Activated CD4-positive, alpha-beta T cell treated with anti-CD3 and anti-CD28 coated beads, Interleukin-2, amount 10 ng/mL, durations not matched to agents 7 days and 5 days (primary cell): ENCODE data around the gene RBPJ. TPM values are rescaled to one million over a fixed set of nuclear protein-coding genes. Genes with fewer than 3 reads are reported as not detected.

ENCODE experiments used
- CTCF ChIA-PET: fragments of 350-600 bp; sonication (Branson Sonifier 250); formaldehyde crosslinking; loops from one replicate; lab custom pipeline; 2021; ENCODE audit warnings: antibody characterized with exemption; lab: Charles Lee
- POLR2A ChIA-PET: fragments of 350-600 bp; sonication (Branson Sonifier 250); formaldehyde crosslinking; loops from one replicate; lab custom pipeline; 2021; ENCODE audit warnings: antibody characterized with exemption; lab: Charles Lee
- DNase-seq: peaks from one replicate; pipeline ENCODE4 v3.0.0-alpha.2; 2020
- H3K27ac Mint-ChIP-seq: one replicate; pipeline ENCODE4 v1.8.0; 2021; ENCODE audit warnings: mild to moderate bottlenecking, moderate library complexity, mixed read lengths
- H3K27me3 Mint-ChIP-seq: one replicate; pipeline ENCODE4 v1.8.0; 2021; ENCODE audit warnings: mixed read lengths
- H3K36me3 Mint-ChIP-seq: one replicate; pipeline ENCODE4 v1.8.0; 2021; ENCODE audit warnings: low read depth, mixed read lengths
- H3K4me1 Mint-ChIP-seq: one replicate; pipeline ENCODE4 v1.8.0; 2021; ENCODE audit warnings: mixed read lengths
- H3K4me3 Mint-ChIP-seq: one replicate; pipeline ENCODE4 v1.8.0; 2021; ENCODE audit warnings: mild to moderate bottlenecking, moderate library complexity, mixed read lengths
- H3K9me3 Mint-ChIP-seq: one replicate; pipeline ENCODE4 v1.8.0; 2021; ENCODE audit warnings: mixed read lengths
- total RNA-seq, 2 experiments: library from RNA; stranded (reverse); gene quantifications; one replicate each; pipeline ENCODE4 v1.2.3, GENCODE V29; 2021

Gene RBPJ
- total RNA-seq, 2 experiments from 2014 or later, result 66.4 to 74.9 TPM

DNA sequence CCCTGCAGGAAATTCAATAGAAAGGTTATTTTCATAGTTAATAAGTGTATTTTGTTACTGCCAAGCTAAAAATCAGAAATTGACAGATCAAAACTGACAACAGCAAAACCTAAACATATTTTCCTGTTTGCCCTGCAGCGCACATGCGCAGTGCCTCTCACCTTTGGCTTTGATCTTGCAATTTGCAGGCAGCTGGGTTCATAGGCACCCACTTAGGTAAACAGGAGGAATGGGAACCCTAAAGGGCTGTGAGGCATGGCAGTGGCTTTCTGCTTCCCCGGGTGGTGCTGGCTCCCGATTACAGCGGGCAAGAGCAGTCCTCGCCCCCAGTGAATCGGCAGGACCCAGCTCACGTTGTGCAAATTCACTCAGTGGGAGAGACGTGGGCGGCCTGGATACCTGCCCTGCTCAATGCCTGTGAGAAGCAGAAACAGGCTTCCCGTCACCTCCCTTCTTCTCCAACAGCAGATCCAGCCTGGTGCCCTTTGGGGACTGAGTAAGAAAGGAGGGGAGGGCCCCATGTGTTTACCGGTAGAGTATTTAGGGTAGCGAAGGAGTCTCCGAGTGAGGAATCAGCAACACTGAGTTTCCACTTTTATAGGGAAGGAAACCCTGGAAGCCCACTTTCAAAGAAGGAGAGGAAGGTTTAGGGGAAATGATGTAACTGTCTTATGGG lies 143.7 kb downstream of the RBPJ start:
- Mint-ChIP-seq H3K27me3 (no peaks in the 10 kb centered on the region), H3K27ac (no peak overlapping the region), H3K4me3 (no peak overlapping the region), H3K36me3 (no peaks in the 10 kb centered on the region), H3K9me3 (no peaks in the 10 kb centered on the region), H3K4me1 (peaks cover under 1% of the 10 kb centered on the region)
- CTCF ChIA-PET, result no interaction called here
- DNase-seq, result no peak
- POLR2A ChIA-PET, result no interaction called here

GRCh38 chr4:26466578-26467270 lies 145.9 kb downstream of the RBPJ start:
- no peaks in the 10 kb centered on the region for H3K9me3 Mint-ChIP-seq
- no peak overlapping the region for H3K27ac Mint-ChIP-seq
- no peak overlapping the region for H3K4me3 Mint-ChIP-seq
- peaks cover 2% of the 10 kb centered on the region for H3K27me3 Mint-ChIP-seq
- no peaks in the 10 kb centered on the region for H3K36me3 Mint-ChIP-seq
- ChIA-PET POLR2A (no interaction called here), CTCF (no interaction called here)
- no peak for DNase-seq
- H3K4me1 Mint-ChIP-seq, result no peaks in the 10 kb centered on the region

- Mint-ChIP-seq H3K4me1 (no peaks in the 10 kb centered on the region), H3K36me3 (no peaks in the 10 kb centered on the region), H3K9me3 (no peaks in the 10 kb centered on the region), H3K27me3 (peaks cover 2% of the 10 kb centered on the region), H3K27ac (no peak overlapping the region), H3K4me3 (no peak overlapping the region)
- ChIA-PET CTCF (no interaction called here), POLR2A (no interaction called here)
- DNase-seq, result no peak
These were observed 146.9 kb downstream of the RBPJ start for GRCh38 chr4:26467724-26468123.

GRCh38 chr4:26468283-26468949 lies 147.6 kb downstream of the RBPJ start:
- DNase-seq, result no peak
- no peaks in the 10 kb centered on the region for H3K36me3 Mint-ChIP-seq
- ChIA-PET CTCF (no interaction called here), POLR2A (no interaction called here)
- H3K27ac Mint-ChIP-seq, result no peak overlapping the region
- no peaks in the 10 kb centered on the region for H3K4me1 Mint-ChIP-seq
- H3K4me3 Mint-ChIP-seq, result no peak overlapping the region
- no peaks in the 10 kb centered on the region for H3K9me3 Mint-ChIP-seq
- H3K27me3 Mint-ChIP-seq, result peaks cover 2% of the 10 kb centered on the region

DNA sequence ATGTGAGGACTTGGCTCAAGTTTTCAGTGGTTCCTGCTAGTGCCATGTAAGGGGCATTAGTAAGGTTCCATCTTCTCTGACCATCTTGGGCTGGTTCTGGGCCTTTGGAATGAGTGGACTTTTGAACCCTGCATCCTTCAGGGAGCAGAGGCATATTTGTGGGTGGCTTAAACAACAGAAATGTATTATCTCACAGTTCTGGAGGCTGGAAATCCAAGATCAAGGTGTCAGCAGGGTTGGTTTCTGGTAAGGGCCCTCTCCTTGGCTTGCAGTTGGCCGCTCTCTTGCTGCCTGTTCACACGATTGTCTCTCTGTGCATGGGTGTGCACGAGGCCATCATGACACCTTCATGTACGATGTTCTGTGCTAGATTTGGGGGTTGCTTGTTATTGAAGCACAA lies 148.2 kb downstream of the RBPJ start:
- Mint-ChIP-seq H3K9me3 (no peaks in the 10 kb centered on the region), H3K4me1 (no peaks in the 10 kb centered on the region), H3K4me3 (no peak overlapping the region), H3K27me3 (peaks cover 2% of the 10 kb centered on the region), H3K36me3 (no peaks in the 10 kb centered on the region), H3K27ac (no peak overlapping the region)
- ChIA-PET CTCF (no interaction called here), POLR2A (no interaction called here)
- no peak for DNase-seq

- no peak for DNase-seq
- ChIA-PET POLR2A (no interaction called here), CTCF (no interaction called here)
- Mint-ChIP-seq H3K36me3 (no peaks in the 10 kb centered on the region), H3K9me3 (no peaks in the 10 kb centered on the region), H3K4me1 (no peaks in the 10 kb centered on the region), H3K27me3 (peaks cover 2% of the 10 kb centered on the region), H3K27ac (no peak overlapping the region), H3K4me3 (no peak overlapping the region)
These were observed 151.1 kb downstream of the RBPJ start for GRCh38 chr4:26471890-26472289.

DNA sequence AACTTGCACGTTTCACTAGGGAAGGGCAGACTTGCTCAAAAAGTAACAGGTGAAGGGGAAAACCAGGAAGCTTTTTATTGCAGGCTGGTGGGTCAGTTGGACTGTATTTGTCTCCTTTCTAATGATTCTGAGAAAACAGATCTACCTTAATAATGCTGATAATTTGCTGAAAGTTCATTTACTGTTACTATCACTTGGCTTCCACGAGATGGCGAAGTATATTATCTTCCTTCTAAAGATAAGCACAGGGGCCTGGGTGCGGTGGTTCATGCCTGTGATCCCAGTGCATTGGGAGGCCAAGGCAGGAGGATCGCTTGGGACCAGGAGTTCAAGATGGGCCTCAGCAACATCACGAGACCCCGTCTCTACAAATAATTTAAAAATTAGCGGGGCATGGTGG lies 153.1 kb downstream of the RBPJ start:
- DNase-seq, result no peak
- H3K9me3 Mint-ChIP-seq, result no peaks in the 10 kb centered on the region
- no peaks in the 10 kb centered on the region for H3K36me3 Mint-ChIP-seq
- ChIA-PET CTCF (interaction anchor here (1.0 kb wide), 1 partner anchor 16 kb away, joined by 3 read pairs; no protein-coding TSS in a partner anchor), POLR2A (no interaction called here)
- H3K27me3 Mint-ChIP-seq, result peaks cover 2% of the 10 kb centered on the region
- no peaks in the 10 kb centered on the region for H3K4me1 Mint-ChIP-seq
- H3K4me3 Mint-ChIP-seq, result no peak overlapping the region
- H3K27ac Mint-ChIP-seq, result no peak overlapping the region

GRCh38 chr4:26474551-26474950 lies 153.7 kb downstream of the RBPJ start:
- no peaks in the 10 kb centered on the region for H3K36me3 Mint-ChIP-seq
- no peak overlapping the region for H3K27ac Mint-ChIP-seq
- H3K27me3 Mint-ChIP-seq, result peaks cover 2% of the 10 kb centered on the region
- CTCF ChIA-PET, result no interaction called here
- H3K4me3 Mint-ChIP-seq, result no peak overlapping the region
- no peaks in the 10 kb centered on the region for H3K9me3 Mint-ChIP-seq
- DNase-seq, result no peak
- H3K4me1 Mint-ChIP-seq, result no peaks in the 10 kb centered on the region
- POLR2A ChIA-PET, result no interaction called here

DNA sequence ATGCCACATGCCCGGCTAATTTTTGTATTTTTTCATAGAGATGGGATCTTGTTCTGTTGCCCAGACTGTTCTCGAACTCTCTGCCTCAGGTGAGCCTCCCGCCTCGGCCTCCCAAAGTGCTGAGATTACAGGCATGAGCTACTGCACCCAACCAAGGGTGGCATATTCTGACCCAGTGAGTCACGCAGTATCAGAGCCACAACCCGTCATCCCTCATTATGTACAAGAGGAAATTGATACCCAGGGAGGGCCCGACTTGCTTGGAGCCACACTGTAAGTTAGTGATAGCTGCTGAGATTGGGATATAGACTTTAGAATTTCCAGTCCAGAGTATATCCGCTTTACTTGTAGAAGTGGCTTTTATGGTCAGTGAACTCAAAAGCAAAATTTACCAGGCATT lies 154.9 kb downstream of the RBPJ start:
- Mint-ChIP-seq H3K4me1 (no peaks in the 10 kb centered on the region), H3K27me3 (no peaks in the 10 kb centered on the region), H3K4me3 (no peak overlapping the region), H3K36me3 (no peaks in the 10 kb centered on the region), H3K27ac (no peak overlapping the region), H3K9me3 (no peaks in the 10 kb centered on the region)
- ChIA-PET CTCF (interaction anchor here (0.7 kb wide), 1 partner anchor 44 kb away, joined by 3 read pairs; no protein-coding TSS in a partner anchor), POLR2A (no interaction called here)
- DNase-seq, result no peak

- ChIA-PET POLR2A (no interaction called here), CTCF (no interaction called here)
- no peak overlapping the region for H3K27ac Mint-ChIP-seq
These were observed 155.7 kb downstream of the RBPJ start for GRCh38 chr4:26476545-26476944.

DNA sequence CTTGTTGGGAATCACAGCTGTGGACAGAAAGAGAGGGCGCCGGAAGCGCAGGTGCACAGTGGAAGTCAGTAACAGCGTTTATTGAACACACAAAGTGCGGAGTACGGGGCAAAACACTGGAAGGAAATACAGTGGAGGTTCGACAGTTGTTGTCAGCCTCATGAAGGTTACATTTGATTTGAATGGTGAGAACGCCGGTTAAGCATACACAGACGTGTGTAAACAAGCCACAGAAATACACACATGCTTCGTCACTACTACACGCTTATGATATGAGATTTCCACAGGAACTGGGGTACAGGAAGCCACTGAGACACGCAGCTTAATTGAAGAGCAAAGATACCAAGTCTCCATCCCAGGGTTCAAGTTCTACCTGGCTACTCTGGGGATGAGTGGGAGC lies 157.5 kb downstream of the RBPJ start:
- H3K27ac Mint-ChIP-seq, result no peak overlapping the region
- no peaks in the 10 kb centered on the region for H3K36me3 Mint-ChIP-seq
- DNase-seq, result no peak
- CTCF ChIA-PET, result interaction anchor here (0.6 kb wide), 1 partner anchor 22 kb away, joined by 3 read pairs; no protein-coding TSS in a partner anchor
- peaks cover 4% of the 10 kb centered on the region for H3K27me3 Mint-ChIP-seq
- no peak overlapping the region for H3K4me3 Mint-ChIP-seq
- POLR2A ChIA-PET, result no interaction called here
- no peaks in the 10 kb centered on the region for H3K4me1 Mint-ChIP-seq
- no peaks in the 10 kb centered on the region for H3K9me3 Mint-ChIP-seq

More at GRCh38 chr4:26476545-26476944, 155.7 kb downstream of the RBPJ start:
- no peak for DNase-seq
- Mint-ChIP-seq H3K9me3 (no peaks in the 10 kb centered on the region), H3K4me1 (no peaks in the 10 kb centered on the region), H3K27me3 (no peaks in the 10 kb centered on the region), H3K4me3 (no peak overlapping the region), H3K36me3 (no peaks in the 10 kb centered on the region)

DNA sequence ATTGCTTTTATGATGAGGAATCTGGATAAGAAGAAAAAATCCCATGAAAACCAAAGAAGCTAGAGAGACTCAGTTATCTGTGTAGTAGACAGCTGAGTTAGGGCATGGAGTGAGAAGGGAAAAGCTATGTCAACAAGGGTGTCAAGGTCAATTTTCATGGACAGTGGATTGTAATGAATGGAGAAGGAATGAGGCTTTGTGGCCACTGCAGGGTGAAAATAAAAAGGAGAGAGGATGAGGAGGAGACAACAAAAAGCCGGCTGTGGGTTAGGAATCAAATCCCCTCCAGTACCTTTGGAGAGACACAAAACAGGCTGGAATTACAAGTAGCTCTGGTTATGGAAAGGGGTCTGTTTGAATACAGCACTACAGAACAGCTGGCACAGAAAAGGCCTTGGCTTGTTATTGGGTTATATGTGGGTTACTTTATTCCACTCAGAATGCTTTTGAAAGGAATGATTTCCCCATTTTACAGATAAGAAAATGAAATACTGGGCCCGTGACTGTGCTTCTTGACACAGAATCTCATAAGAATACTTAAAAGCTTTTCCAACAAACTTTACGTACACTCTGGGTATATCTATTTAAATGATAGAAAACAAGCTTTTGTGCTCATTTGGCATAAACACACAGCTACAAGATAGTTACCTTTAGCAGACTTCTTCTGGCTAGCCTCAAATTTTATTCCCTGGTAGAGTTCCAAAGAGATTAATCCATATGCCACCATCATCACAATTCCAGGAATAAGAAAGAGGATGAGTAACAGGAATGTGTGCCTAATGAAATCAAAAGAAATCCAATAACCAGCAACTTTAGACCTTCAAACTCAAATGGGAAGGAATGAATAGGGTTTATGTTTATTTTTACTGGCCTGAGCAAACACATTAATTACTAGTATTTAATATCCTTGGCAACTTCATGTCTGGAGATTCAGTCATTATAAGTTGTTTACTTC lies 162.0 kb downstream of the RBPJ start:
- H3K4me3 Mint-ChIP-seq, result no peak overlapping the region
- H3K36me3 Mint-ChIP-seq, result no peaks in the 10 kb centered on the region
- no peak for DNase-seq
- ChIA-PET CTCF (no interaction called here), POLR2A (no interaction called here)
- H3K27me3 Mint-ChIP-seq, result peaks cover 5% of the 10 kb centered on the region
- no peak overlapping the region for H3K27ac Mint-ChIP-seq
- no peaks in the 10 kb centered on the region for H3K4me1 Mint-ChIP-seq
- no peaks in the 10 kb centered on the region for H3K9me3 Mint-ChIP-seq
